ENCODE measurements around the gene EDN3.

EDN3 gene

DNA sequence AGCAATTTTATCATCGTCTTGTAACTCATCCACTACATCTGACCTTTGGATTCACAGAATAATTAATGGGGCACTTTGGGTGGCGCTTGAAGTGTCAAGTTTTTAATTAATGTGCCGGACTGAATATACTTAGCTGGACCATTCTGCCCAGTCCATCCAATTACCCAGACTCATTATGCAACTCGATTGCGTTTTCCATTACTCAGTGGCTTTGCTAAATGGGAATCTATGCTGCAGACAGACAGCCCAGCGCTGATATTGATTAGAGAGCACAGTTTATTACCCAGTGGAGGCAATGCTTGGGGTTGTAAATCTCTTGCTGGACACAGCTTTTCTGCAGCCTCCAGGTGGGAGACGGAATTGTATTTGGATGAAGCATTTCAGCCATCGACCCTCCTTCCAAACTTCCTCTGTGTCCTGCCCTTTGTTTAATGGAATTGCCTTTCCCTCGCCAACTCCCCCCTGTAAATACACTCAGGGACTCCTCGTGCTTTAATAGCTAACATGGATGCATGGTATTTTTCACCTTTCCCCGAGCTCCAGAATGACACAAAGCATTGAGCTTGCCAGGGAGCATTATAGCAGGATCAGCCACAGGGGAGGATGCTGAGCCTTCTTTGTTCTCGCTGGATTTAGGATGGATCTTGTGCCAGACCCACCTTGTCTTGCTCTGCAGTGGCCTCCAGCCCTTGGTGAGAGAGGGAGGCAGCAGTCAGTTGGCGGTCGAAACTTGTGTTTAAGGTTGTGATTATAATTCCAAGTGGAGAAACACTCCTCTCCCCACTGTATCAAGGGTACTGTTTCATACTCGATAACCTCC lies 59.7 kb downstream of the EDN3 start:
- no peak overlapping the region for H3K4me3 ChIP-seq (ENCODE audit: low read depth, low read length)
- no peak for TF ChIP-seq ZNF112 (tag by site-specific recombination; IDR thresholded peaks at IDR 0.05)
- TF ChIP-seq ZNF664 (tag by site-specific recombination; IDR thresholded peaks at IDR 0.05): no peak
- TF ChIP-seq YY2 (tag by site-specific recombination; IDR thresholded peaks at IDR 0.05): no peak
- TF ChIP-seq SP7 (tag by site-specific recombination; IDR thresholded peaks at IDR 0.05): no peak
- no peak for TF ChIP-seq ZNF660 (tag by site-specific recombination; IDR thresholded peaks at IDR 0.05)
- no peak for TF ChIP-seq ZNF132 (tag by site-specific recombination; IDR thresholded peaks at IDR 0.05; ENCODE audit: borderline replicate concordance)
- TF ChIP-seq ZNF510 (tag by site-specific recombination; IDR thresholded peaks at IDR 0.05; ENCODE audit: insufficient replicate concordance): no peak
- no peak for TF ChIP-seq ZBTB49 (tag by site-specific recombination; IDR thresholded peaks at IDR 0.05; ENCODE audit: low read depth)
- TF ChIP-seq, protein P1, sequence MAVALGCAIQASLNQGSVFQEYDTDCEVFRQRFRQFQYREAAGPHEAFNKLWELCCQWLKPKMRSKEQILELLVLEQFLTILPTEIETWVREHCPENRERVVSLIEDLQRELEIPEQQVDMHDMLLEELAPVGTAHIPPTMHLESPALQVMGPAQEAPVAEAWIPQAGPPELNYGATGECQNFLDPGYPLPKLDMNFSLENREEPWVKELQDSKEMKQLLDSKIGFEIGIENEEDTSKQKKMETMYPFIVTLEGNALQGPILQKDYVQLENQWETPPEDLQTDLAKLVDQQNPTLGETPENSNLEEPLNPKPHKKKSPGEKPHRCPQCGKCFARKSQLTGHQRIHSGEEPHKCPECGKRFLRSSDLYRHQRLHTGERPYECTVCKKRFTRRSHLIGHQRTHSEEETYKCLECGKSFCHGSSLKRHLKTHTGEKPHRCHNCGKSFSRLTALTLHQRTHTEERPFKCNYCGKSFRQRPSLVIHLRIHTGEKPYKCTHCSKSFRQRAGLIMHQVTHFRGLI (tag by site-specific recombination; IDR thresholded peaks at IDR 0.05): no peak
- TF ChIP-seq, protein P2, sequence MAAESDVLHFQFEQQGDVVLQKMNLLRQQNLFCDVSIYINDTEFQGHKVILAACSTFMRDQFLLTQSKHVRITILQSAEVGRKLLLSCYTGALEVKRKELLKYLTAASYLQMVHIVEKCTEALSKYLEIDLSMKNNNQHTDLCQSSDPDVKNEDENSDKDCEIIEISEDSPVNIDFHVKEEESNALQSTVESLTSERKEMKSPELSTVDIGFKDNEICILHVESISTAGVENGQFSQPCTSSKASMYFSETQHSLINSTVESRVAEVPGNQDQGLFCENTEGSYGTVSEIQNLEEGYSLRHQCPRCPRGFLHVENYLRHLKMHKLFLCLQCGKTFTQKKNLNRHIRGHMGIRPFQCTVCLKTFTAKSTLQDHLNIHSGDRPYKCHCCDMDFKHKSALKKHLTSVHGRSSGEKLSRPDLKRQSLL (tag by site-specific recombination; IDR thresholded peaks at IDR 0.05): no peak
- no peak for TF ChIP-seq ZBTB8A (tag by site-specific recombination; IDR thresholded peaks at IDR 0.05)
- TF ChIP-seq ZNF202 (tag by site-specific recombination; IDR thresholded peaks at IDR 0.05; ENCODE audit: borderline replicate concordance): no peak
- no peak for TF ChIP-seq GLIS2 (tag by site-specific recombination; IDR thresholded peaks at IDR 0.05)
- H3K36me3 ChIP-seq (ENCODE audit: control insufficient read depth in 2 of 2, insufficient read depth in 1 of 2, low read length in 2 of 2): no peaks in the 10 kb centered on the region
- no peak overlapping the region for H3K27ac ChIP-seq (ENCODE audit: extremely low read depth, low read depth, low read length)
- ChIA-PET POLR2A (no interaction called here), CTCF (interaction anchor here (0.6 to 0.7 kb wide), 2 partner anchors 44 to 212 kb away, joined by 4 to 6 read pairs; no protein-coding TSS in a partner anchor)
- no peaks in the 10 kb centered on the region for H3K4me1 ChIP-seq (ENCODE audit: control insufficient read depth, insufficient read depth, low read length)
- H3K9me3 ChIP-seq (ENCODE audit: control insufficient read depth, insufficient read depth, low read depth, low read length): no peaks in the 10 kb centered on the region

DNA sequence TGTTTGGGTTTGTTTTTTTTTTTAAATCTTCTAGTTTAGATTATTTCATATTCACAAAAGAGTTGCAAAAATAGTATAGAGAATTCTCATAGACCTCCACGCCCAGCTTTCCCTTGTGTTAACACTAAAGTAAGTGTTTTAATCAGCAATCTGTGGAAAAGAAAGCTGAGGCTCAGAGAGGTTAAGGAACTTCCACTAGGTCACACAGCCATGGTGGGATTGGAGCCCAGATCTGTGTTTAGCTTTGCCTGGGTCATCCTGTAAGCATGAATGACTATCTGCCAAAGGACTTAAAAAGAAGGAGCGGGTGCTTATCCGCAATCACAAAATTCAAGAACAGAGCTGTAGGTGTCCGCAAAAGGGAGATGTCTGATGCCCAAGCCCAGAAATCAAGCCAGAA lies 60.5 kb downstream of the EDN3 start:
- no peaks in the 10 kb centered on the region for H3K4me1 ChIP-seq (ENCODE audit: control insufficient read depth, insufficient read depth, low read length)
- no peak overlapping the region for H3K27ac ChIP-seq (ENCODE audit: extremely low read depth, low read depth, low read length)
- no peaks in the 10 kb centered on the region for H3K36me3 ChIP-seq (ENCODE audit: control insufficient read depth in 2 of 2, insufficient read depth in 1 of 2, low read length in 2 of 2)
- 0 out of 2 replicates have a peak, but pooled peaks have one; percentile 17 for TF ChIP-seq ZNF768 (tag by site-specific recombination; IDR thresholded peaks at IDR 0.05)
- no peak for TF ChIP-seq ZNF10 (tag by site-specific recombination; IDR thresholded peaks at IDR 0.05)
- TF ChIP-seq ZNF266 (tag by site-specific recombination; IDR thresholded peaks at IDR 0.05; ENCODE audit: low read depth): no peak
- H3K4me3 ChIP-seq (ENCODE audit: low read depth, low read length): no peak overlapping the region
- ChIA-PET CTCF (interaction anchor here (0.7 kb wide), 1 partner anchor 211 kb away, joined by 6 read pairs; no protein-coding TSS in a partner anchor), POLR2A (no interaction called here)
- H3K9me3 ChIP-seq (ENCODE audit: control insufficient read depth, insufficient read depth, low read depth, low read length): no peaks in the 10 kb centered on the region

DNA sequence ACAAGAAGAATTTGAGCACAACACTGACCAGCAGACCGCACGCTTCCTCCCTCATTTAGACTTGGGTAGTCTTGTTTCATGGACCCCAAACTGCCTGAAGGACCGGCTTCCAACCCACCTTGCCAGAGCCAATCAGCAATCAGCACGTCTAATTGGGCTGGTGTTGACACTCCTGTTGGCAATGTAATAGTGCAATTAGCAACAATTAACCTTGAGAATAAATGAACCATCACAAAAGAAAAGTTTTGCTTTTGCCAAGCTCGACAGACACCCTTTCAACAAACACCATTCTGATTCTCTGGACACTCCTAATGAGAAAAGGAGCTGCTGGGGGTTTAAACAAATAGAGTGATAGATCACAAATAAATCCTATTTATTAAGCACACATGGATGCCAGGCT lies 61.0 kb downstream of the EDN3 start:
- H3K4me1 ChIP-seq (ENCODE audit: control insufficient read depth, insufficient read depth, low read length): no peaks in the 10 kb centered on the region
- H3K27ac ChIP-seq (ENCODE audit: extremely low read depth, low read depth, low read length): no peak overlapping the region
- no peak overlapping the region for H3K4me3 ChIP-seq (ENCODE audit: low read depth, low read length)
- ChIA-PET POLR2A (no interaction called here), CTCF (no interaction called here)
- no peaks in the 10 kb centered on the region for H3K36me3 ChIP-seq (ENCODE audit: control insufficient read depth in 2 of 2, insufficient read depth in 1 of 2, low read length in 2 of 2)
- no peaks in the 10 kb centered on the region for H3K9me3 ChIP-seq (ENCODE audit: control insufficient read depth, insufficient read depth, low read depth, low read length)
- TF ChIP-seq SP7 (tag by site-specific recombination; IDR thresholded peaks at IDR 0.05) (no peak), ZNF843 (tag by site-specific recombination; IDR thresholded peaks at IDR 0.05) (no peak), ZSCAN23 (tag by site-specific recombination; IDR thresholded peaks at IDR 0.05) (no peak), ZNF221 (tag by site-specific recombination; IDR thresholded peaks at IDR 0.05; ENCODE audit: borderline replicate concordance) (no peak), ZNF423 (tag by site-specific recombination; IDR thresholded peaks at IDR 0.05) (no peak), ZNF624 (tag by site-specific recombination; IDR thresholded peaks at IDR 0.05) (no peak), ZBTB20 (tag by site-specific recombination; IDR thresholded peaks at IDR 0.05) (no peak), ZNF202 (tag by site-specific recombination; IDR thresholded peaks at IDR 0.05; ENCODE audit: borderline replicate concordance) (no peak), ZNF768 (tag by site-specific recombination; IDR thresholded peaks at IDR 0.05) (no peak), ZXDB (tag by site-specific recombination; IDR thresholded peaks at IDR 0.05) (no peak)
- TF ChIP-seq, protein P1 (tag by site-specific recombination; IDR thresholded peaks at IDR 0.05): no peak

Measured in HEK293 (cell line).